ENCODE measurements around the gene CDK6.

Gene CDK6

DNA sequence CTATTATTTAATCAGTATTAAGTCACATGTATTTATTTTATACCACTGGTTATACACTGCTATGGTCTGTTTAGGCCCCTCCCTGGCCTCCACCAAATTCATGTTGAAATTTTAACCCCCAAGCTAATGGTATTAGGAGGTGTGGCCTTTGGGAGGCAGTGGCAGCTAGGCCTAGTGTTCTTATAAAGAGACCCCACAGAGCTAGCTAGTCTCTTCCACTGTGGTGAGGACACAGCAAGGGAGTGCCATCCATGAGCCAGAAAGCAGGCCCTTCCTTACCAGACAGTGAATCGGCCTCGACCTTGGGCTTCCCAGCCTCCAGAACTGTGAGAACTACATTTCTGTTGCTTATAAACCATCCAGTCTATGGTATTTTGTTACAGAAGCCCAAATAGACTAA lies 279.1 kb downstream of the CDK6 start:
- no peaks in the 10 kb centered on the region for H3K9me3 ChIP-seq (ENCODE audit: control insufficient read depth, insufficient read depth, low read depth, low read length)

More for the DNA sequence above, 279.1 kb downstream of the CDK6 start:
- Histone ChIP-seq H3K4me1 (ENCODE audit: control insufficient read depth, insufficient read depth, low read length) (no peaks in the 10 kb centered on the region), H3K9ac (ENCODE audit: low read length) (no peak overlapping the region), H3K27ac (ENCODE audit: low read depth, low read length) (no peak overlapping the region), H3K36me3 (ENCODE audit: control insufficient read depth, insufficient read depth, low read length) (peaks cover 15% of the 10 kb centered on the region), H3K27me3 (ENCODE audit: control insufficient read depth, insufficient read depth, low read length) (no peaks in the 10 kb centered on the region), H3K4me3 (ENCODE audit: low read depth, low read length) (no peak overlapping the region)

All from HUES6 (cell line).